Activated T-helper 1 cell treated with Interleukin-2 at 50 U/mL for 16 hours (primary cell): ENCODE results near the gene SCN1B.

ENCODE experiments used
- DNase-seq: peaks from one replicate; pipeline ENCODE4 v3.0.0-alpha.2; 2020; ENCODE audit warnings: low read depth

SCN1B gene

DNA sequence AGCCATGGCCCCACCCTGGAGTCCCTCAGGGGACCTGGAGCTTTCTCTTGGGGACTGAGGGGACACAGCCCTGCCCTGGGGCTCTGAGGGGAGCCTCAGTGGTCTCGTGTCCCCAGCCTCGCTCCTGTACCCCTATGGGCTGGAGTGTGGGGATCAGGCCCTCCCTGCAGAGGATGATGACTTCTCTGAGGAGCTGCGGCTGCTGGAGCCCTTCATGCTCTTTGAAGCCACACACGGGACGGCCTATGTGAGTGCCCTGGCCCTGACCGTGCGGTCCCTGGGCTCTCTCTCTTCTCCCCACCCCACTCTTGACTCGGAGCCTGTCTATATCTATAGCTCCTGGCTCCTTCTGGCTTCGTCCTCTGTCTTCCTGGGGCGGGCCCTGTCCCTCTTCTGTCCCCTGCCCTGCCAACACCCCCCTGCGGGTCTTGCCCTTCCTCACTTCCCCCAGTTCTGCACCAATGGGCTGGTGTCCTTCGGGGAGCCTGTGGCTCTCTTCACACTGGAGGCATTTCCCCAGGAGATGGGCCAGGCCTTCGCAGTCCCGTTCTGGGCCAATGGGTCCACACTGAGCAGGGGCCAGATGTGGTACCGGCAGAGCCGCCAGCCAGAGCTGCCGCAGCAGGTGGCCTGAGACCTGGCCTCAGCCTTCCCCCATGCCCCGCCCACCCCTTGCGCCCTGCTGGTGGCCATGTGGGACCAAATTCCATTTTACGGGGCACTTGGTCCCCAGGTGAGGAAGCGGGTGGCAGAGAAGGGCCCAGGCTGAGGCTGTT, 44.3 kb downstream of the SCN1B start:
- no peak for DNase-seq

GRCh38 chr19:35075202-35076025, 45.1 kb downstream of the SCN1B start:
- no peak for DNase-seq

- DNase-seq = no peak
Observed at GRCh38 chr19:35076026-35076370, 45.7 kb downstream of the SCN1B start.

- DNase-seq = no peak
Observed at GRCh38 chr19:35076657-35077056, 46.4 kb downstream of the SCN1B start.

- no peak for DNase-seq
Observed at GRCh38 chr19:35077411-35078223, 47.3 kb downstream of the SCN1B start.

- no peak for DNase-seq
Observed at GRCh38 chr19:35079826-35080225, 49.6 kb downstream of the SCN1B start.

- DNase-seq = no peak
Observed at GRCh38 chr19:35080613-35081170, 50.4 kb downstream of the SCN1B start.

GRCh38 chr19:35081201-35081600, 50.9 kb downstream of the SCN1B start:
- DNase-seq = no peak

DNA sequence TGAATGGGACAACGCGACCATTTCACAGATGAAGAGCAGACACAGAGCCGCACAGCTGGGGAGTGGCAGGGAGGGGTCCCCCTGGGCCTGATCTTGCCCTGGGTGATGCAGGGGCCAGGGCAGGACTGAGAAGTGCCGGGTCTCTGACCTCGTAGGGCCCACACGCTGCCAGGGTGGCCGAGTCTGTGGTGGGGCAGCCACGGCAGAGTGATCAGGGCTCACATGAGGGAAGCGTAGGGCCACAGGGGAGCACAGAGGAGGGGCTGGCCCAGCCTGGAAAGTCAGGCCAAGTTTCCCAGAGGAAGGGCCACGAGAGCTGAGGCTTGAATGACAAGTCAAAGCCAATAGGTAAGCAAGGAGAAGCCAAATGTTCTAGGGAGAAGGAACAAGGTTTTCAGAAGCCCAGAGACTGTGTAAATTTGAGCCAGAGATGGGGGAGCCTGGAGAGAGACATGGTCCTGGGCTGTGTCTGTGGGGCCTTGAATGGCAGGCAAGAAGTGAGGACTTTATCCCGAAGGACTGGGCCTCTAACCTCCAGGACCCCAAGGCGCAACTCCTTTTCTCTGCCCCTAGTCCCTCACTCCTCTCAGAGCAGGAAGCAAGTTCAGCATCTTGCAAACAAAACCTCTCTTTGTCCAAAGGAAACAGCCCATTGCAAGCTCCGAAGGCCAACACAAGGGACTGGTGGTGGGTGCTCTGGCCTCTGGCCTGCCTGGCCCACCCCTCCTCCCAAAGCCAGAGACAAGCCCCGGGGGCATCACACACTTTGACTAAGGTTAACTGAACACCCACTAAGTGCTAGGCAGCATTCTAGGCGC, 53.6 kb downstream of the SCN1B start:
- DNase-seq = no peak

DNA sequence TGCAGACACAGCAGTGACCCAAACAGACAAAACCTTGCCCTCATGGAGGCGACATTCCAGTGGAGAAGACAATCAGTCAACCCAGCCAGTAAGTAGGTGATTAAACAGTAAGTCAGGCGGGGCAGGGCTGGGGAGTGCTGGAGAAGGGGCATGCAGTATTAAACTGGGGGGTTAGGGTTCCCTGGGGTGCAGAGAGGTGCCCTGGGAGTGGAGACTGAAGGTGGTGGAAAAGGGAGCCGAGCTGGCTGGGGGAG, 54.2 kb downstream of the SCN1B start:
- DNase-seq = no peak

- no peak for DNase-seq
Observed at GRCh38 chr19:35085947-35086346, 55.7 kb downstream of the SCN1B start.

GRCh38 chr19:35086455-35086854, 56.2 kb downstream of the SCN1B start:
- DNase-seq = no peak

GRCh38 chr19:35087393-35087792, 57.1 kb downstream of the SCN1B start:
- no peak for DNase-seq

- no peak for DNase-seq
Observed at GRCh38 chr19:35088131-35088913, 58.1 kb downstream of the SCN1B start.

DNA sequence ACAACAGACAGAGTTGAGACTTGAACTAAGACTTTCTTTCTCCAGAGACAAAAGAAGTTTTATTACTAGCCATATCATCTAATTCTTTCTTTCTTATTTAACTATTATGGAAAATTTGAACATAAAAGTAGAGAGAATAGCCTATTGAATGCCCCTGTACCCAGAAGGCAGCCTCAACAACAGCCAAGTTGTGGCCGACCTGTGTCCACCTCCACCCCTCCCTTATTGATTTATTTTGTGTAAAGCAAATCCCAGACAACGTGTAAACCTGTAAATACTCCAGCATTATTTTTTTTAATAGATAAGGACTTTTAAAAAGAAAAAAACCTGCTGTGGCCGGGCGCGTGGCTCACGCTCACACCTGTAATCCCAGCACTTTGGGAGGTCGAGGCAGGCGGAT, 59.3 kb downstream of the SCN1B start:
- DNase-seq = no peak
